ENCODE data around the gene TSHR. TPM values are rescaled to one million over a fixed set of nuclear protein-coding genes. Genes with fewer than 3 reads are reported as not detected.

Gene TSHR
- total and polyA plus RNA-seq, 2 experiments from 2014 or later: 0.59 to 0.78 TPM

DNA sequence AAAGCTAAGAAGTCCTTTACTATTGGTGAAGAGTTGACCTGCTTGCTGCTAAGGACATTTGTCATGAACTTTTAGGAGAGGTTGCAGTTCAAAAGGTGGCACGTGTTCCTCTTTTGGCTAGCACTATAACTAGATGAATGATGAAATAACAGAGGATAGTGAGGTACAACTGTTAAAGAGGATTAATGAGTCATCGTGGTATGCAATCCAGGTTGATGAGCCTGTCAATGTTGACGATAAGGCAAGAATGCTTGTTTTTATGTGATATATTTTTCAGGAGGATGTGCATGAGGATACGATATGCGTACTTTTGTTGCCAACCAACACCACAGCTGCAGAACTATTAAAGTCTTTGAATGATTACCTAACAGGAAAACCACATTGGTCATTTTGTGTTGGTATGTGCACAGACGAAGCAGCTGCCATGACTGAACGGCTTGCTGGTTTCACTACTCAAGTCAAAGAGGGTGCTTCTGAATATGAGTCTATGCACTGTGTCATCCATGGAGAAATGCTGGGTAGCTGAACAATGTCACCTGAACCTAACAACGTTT lies 24.5 kb upstream of the TSHR start:
- no peak overlapping the region for H3K4me2 ChIP-seq

More for the DNA sequence above, 24.5 kb upstream of the TSHR start:
- H3K9me2 ChIP-seq (ENCODE audit: insufficient read depth): no peaks in the 10 kb centered on the region
- DNase-seq (ENCODE audit: low spot score) (no peak), ATAC-seq (no peak)
- Mint-ChIP-seq H3K27me3 (ENCODE audit: insufficient read depth, low read depth, poor library complexity) (no peaks in the 10 kb centered on the region), H3K9me3 (no peaks in the 10 kb centered on the region), H3K36me3 (ENCODE audit: low read depth) (no peaks in the 10 kb centered on the region; the same call in 2 of the 3 replicates), H3K4me1 (peaks cover 5% of the 10 kb centered on the region; the same call in 2 of the 3 replicates), H3K27ac (no peak overlapping the region), H3K4me3 (no peak overlapping the region)
- no peaks in the 10 kb centered on the region for H3K36me3 ChIP-seq (ENCODE audit: insufficient read depth)
- no peaks in the 10 kb centered on the region for H3K27me3 ChIP-seq (ENCODE audit: insufficient read depth)
- H3K4me1 ChIP-seq (ENCODE audit: insufficient read depth): no peaks in the 10 kb centered on the region
- H3K79me2 ChIP-seq (replicated peaks; ENCODE audit: insufficient read depth): peaks cover 18% of the 10 kb centered on the region
- TF ChIP-seq, protein P1, sequence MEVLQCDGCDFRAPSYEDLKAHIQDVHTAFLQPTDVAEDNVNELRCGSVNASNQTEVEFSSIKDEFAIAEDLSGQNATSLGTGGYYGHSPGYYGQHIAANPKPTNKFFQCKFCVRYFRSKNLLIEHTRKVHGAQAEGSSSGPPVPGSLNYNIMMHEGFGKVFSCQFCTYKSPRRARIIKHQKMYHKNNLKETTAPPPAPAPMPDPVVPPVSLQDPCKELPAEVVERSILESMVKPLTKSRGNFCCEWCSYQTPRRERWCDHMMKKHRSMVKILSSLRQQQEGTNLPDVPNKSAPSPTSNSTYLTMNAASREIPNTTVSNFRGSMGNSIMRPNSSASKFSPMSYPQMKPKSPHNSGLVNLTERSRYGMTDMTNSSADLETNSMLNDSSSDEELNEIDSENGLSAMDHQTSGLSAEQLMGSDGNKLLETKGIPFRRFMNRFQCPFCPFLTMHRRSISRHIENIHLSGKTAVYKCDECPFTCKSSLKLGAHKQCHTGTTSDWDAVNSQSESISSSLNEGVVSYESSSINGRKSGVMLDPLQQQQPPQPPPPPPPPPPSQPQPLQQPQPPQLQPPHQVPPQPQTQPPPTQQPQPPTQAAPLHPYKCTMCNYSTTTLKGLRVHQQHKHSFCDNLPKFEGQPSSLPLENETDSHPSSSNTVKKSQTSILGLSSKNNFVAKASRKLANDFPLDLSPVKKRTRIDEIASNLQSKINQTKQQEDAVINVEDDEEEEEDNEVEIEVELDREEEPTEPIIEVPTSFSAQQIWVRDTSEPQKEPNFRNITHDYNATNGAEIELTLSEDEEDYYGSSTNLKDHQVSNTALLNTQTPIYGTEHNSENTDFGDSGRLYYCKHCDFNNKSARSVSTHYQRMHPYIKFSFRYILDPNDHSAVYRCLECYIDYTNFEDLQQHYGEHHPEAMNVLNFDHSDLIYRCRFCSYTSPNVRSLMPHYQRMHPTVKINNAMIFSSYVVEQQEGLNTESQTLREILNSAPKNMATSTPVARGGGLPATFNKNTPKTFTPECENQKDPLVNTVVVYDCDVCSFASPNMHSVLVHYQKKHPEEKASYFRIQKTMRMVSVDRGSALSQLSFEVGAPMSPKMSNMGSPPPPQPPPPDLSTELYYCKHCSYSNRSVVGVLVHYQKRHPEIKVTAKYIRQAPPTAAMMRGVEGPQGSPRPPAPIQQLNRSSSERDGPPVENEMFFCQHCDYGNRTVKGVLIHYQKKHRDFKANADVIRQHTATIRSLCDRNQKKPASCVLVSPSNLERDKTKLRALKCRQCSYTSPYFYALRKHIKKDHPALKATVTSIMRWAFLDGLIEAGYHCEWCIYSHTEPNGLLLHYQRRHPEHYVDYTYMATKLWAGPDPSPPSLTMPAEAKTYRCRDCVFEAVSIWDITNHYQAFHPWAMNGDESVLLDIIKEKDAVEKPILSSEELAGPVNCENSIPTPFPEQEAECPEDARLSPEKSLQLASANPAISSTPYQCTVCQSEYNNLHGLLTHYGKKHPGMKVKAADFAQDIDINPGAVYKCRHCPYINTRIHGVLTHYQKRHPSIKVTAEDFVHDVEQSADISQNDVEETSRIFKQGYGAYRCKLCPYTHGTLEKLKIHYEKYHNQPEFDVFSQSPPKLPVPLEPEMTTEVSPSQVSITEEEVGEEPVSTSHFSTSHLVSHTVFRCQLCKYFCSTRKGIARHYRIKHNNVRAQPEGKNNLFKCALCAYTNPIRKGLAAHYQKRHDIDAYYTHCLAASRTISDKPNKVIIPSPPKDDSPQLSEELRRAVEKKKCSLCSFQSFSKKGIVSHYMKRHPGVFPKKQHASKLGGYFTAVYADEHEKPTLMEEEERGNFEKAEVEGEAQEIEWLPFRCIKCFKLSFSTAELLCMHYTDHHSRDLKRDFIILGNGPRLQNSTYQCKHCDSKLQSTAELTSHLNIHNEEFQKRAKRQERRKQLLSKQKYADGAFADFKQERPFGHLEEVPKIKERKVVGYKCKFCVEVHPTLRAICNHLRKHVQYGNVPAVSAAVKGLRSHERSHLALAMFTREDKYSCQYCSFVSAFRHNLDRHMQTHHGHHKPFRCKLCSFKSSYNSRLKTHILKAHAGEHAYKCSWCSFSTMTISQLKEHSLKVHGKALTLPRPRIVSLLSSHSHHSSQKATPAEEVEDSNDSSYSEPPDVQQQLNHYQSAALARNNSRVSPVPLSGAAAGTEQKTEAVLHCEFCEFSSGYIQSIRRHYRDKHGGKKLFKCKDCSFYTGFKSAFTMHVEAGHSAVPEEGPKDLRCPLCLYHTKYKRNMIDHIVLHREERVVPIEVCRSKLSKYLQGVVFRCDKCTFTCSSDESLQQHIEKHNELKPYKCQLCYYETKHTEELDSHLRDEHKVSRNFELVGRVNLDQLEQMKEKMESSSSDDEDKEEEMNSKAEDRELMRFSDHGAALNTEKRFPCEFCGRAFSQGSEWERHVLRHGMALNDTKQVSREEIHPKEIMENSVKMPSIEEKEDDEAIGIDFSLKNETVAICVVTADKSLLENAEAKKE (CRISPR knock-in tag; IDR thresholded peaks at IDR 0.05): no peak
- TF ChIP-seq STAT1 (IDR thresholded peaks at IDR 0.05; ENCODE audit: unreplicated experiment) (no peak), NANOG (IDR thresholded peaks at IDR 0.05; ENCODE audit: borderline replicate concordance) (no peak), ZNF331 (CRISPR knock-in tag; IDR thresholded peaks at IDR 0.05; ENCODE audit: low read depth) (no peak), JUNB (IDR thresholded peaks at IDR 0.05; ENCODE audit: unreplicated experiment) (no peak), CREB1 (CRISPR knock-in tag; IDR thresholded peaks at IDR 0.05; ENCODE audit: low read depth) (no peak), POLR2AphosphoS5 (IDR thresholded peaks at IDR 0.05; ENCODE audit: low read depth) (no peak)
- TF ChIP-seq, protein P2, sequence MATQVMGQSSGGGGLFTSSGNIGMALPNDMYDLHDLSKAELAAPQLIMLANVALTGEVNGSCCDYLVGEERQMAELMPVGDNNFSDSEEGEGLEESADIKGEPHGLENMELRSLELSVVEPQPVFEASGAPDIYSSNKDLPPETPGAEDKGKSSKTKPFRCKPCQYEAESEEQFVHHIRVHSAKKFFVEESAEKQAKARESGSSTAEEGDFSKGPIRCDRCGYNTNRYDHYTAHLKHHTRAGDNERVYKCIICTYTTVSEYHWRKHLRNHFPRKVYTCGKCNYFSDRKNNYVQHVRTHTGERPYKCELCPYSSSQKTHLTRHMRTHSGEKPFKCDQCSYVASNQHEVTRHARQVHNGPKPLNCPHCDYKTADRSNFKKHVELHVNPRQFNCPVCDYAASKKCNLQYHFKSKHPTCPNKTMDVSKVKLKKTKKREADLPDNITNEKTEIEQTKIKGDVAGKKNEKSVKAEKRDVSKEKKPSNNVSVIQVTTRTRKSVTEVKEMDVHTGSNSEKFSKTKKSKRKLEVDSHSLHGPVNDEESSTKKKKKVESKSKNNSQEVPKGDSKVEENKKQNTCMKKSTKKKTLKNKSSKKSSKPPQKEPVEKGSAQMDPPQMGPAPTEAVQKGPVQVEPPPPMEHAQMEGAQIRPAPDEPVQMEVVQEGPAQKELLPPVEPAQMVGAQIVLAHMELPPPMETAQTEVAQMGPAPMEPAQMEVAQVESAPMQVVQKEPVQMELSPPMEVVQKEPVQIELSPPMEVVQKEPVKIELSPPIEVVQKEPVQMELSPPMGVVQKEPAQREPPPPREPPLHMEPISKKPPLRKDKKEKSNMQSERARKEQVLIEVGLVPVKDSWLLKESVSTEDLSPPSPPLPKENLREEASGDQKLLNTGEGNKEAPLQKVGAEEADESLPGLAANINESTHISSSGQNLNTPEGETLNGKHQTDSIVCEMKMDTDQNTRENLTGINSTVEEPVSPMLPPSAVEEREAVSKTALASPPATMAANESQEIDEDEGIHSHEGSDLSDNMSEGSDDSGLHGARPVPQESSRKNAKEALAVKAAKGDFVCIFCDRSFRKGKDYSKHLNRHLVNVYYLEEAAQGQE (IDR thresholded peaks at IDR 0.05; ENCODE audit: unreplicated experiment): no peak
- TF ChIP-seq, protein P3, sequence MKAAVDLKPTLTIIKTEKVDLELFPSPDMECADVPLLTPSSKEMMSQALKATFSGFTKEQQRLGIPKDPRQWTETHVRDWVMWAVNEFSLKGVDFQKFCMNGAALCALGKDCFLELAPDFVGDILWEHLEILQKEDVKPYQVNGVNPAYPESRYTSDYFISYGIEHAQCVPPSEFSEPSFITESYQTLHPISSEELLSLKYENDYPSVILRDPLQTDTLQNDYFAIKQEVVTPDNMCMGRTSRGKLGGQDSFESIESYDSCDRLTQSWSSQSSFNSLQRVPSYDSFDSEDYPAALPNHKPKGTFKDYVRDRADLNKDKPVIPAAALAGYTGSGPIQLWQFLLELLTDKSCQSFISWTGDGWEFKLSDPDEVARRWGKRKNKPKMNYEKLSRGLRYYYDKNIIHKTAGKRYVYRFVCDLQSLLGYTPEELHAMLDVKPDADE (IDR thresholded peaks at IDR 0.05): no peak
- TF ChIP-seq, protein P4, sequence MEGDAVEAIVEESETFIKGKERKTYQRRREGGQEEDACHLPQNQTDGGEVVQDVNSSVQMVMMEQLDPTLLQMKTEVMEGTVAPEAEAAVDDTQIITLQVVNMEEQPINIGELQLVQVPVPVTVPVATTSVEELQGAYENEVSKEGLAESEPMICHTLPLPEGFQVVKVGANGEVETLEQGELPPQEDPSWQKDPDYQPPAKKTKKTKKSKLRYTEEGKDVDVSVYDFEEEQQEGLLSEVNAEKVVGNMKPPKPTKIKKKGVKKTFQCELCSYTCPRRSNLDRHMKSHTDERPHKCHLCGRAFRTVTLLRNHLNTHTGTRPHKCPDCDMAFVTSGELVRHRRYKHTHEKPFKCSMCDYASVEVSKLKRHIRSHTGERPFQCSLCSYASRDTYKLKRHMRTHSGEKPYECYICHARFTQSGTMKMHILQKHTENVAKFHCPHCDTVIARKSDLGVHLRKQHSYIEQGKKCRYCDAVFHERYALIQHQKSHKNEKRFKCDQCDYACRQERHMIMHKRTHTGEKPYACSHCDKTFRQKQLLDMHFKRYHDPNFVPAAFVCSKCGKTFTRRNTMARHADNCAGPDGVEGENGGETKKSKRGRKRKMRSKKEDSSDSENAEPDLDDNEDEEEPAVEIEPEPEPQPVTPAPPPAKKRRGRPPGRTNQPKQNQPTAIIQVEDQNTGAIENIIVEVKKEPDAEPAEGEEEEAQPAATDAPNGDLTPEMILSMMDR (conservative IDR thresholded peaks at IDR 0.05; ENCODE audit: low read depth in 2 of 2): no peak
- H3K4me3 ChIP-seq: no peak overlapping the region
- H4K20me1 ChIP-seq (replicated peaks; ENCODE audit: insufficient read depth): no peaks in the 10 kb centered on the region; the same call in 1 of the 2 replicates
- no peak overlapping the region for H3K27ac ChIP-seq (ENCODE audit: low read depth)
- no peak overlapping the region for H2AFZ ChIP-seq
- no peaks in the 10 kb centered on the region for H3F3A ChIP-seq (replicated peaks; ENCODE audit: low read depth)
